Kidney (tissue), 22 donors: Measurements from ENCODE around the gene SLC25A43. TPM values are rescaled to one million over a fixed set of nuclear protein-coding genes. Genes with fewer than 3 reads are reported as not detected.
"Not testable (repeated sequence)": the region's sequence is repeated elsewhere in the genome, so short reads cannot be mapped to it uniquely, and the experiment has no call there.

Experiments used
- DNase-seq, 5 donors: peaks; one replicate each; pipeline ENCODE4 v3.0.0-alpha.2; 2013 to 2020
- FAIRE-seq: peaks from 2 replicates; lab custom pipeline; 2012; peaks lifted over from hg19 to GRCh38; lab: Jason Lieb, UNC
- H3K27ac ChIP-seq, 2 donors: one replicate each; pipeline ENCODE4 v1.7.0; 2013; ENCODE audit warnings: low read depth in 2 of 2, low read length in 2 of 2, inconsistent platforms in 1 of 2
- H3K27me3 ChIP-seq: one replicate; pipeline ENCODE4 v1.7.1; 2013; ENCODE audit warnings: low read length, inconsistent platforms; ENCODE audit not compliant: control insufficient read depth, insufficient read depth
- H3K36me3 ChIP-seq, 3 donors: one replicate each; pipeline versions ENCODE4 v1.7.0 to v1.7.1; 2013; ENCODE audit warnings: low read length in 3 of 3, control low read depth in 1 of 3, inconsistent platforms in 1 of 3; ENCODE audit not compliant: insufficient read depth in 3 of 3, control insufficient read depth in 2 of 3
- H3K4me1 ChIP-seq, 3 donors: one replicate each; pipeline versions ENCODE4 v1.7.0 to v1.7.1; 2013; ENCODE audit warnings: low read length in 3 of 3, inconsistent platforms in 1 of 3, low read depth in 1 of 3; ENCODE audit not compliant: control insufficient read depth in 2 of 3, insufficient read depth in 2 of 3
- H3K4me3 ChIP-seq, 3 donors: one replicate each; pipeline versions ENCODE4 v1.7.0 to v1.8.1; 2013; ENCODE audit warnings: low read length in 3 of 3, control low read depth in 1 of 3, inconsistent platforms in 1 of 3
- H3K9ac ChIP-seq, 3 donors: one replicate each; pipeline versions ENCODE4 v1.7.0 to v1.7.1; 2013; ENCODE audit warnings: low read length in 3 of 3, control low read depth in 1 of 3, inconsistent platforms in 1 of 3
- H3K9me3 ChIP-seq, 3 donors: one replicate each; pipeline versions ENCODE4 v1.7.0 to v1.7.1; 2013; ENCODE audit warnings: low read length in 3 of 3, control low read depth in 1 of 3, inconsistent platforms in 1 of 3; ENCODE audit not compliant: control insufficient read depth in 2 of 3, insufficient read depth in 1 of 3
- intact Hi-C: fragments of 100-400 bp; cut with DNase I; formaldehyde crosslinking; loops from one replicate; pipeline ENCODE4 v1.11.1; 2022
- long read RNA-seq, 10 donors: library from polyadenylated mRNA in 1 of 10; unstranded in 1 of 10; transcript quantifications; one replicate each; pipeline ENCODE4 v2.0.0 and lab custom pipeline, GENCODE V29; 2021 to 2026
- polyA plus RNA-seq: library from polyadenylated mRNA; stranded (reverse); fragments of 350-450 nt; fragmentation: Illumina TruSeq; extraction: RNeasy Lipid Tissue Mini Kit (QIAGEN cat#74804); gene quantifications from one replicate; pipeline ENCODE4 v1.2.3, GENCODE V29; 2014; ENCODE audit warnings: low read depth, low replicate concordance; ENCODE audit not compliant: insufficient read depth
- total RNA-seq: library from RNA; stranded (reverse); fragmentation: NEBNext Ultra II Directional; extraction: Animal tissue kit (Norgen Biotek cat#: 25700); gene quantifications from one replicate; pipeline ENCODE4 v1.2.1, GENCODE V29; 2021
- TF ChIP-seq, protein P1 (sequence below): IDR thresholded peaks from 3 replicates; pipeline ENCODE4 v1.5.1; 2012; ENCODE audit warnings: mild to moderate bottlenecking, moderate library complexity, borderline replicate concordance; ENCODE audit not compliant: insufficient read depth; ENCODE audit errors: extremely low read depth
- donor health status: control.
- donor health status: control.
- donor health status: control.
- donor health status: control.
- donor health status: control.
- donor health status: DM: yes; HTN: yes; CAD: no.
- donor health status: Normal renal cell carcinoma (clear cell type).

SLC25A43 gene
- total RNA-seq = 15.5 TPM
- 10.1 TPM for polyA plus RNA-seq
- long read RNA-seq, donor 1, partial matches to known transcripts = 0 of 2 reads
- long read RNA-seq, donor 1, other reads (novel, unspliced or antisense) = 0 of 2 reads
- long read RNA-seq, donor 2, partial matches to known transcripts = 0 of 1 reads
- long read RNA-seq, donor 2, other reads (novel, unspliced or antisense) = 0 of 1 reads
- long read RNA-seq, donor 3, transcript SLC25A43-201 (5 exons, 2,783 nt) = major isoform, 5 of 5 reads
- long read RNA-seq, donor 3, partial matches to known transcripts = 0 of 5 reads
- long read RNA-seq, donor 3, other reads (novel, unspliced or antisense) = 0 of 5 reads
- long read RNA-seq, donor 4, partial matches to known transcripts = 0 of 3 reads
- long read RNA-seq, donor 4, other reads (novel, unspliced or antisense) = 0 of 3 reads
- long read RNA-seq, donor 5 = 0 reads
- long read RNA-seq, donor 6 = 0 reads
- long read RNA-seq, donor 7, transcript SLC25A43-201 (5 exons, 2,783 nt) = major isoform, 12 of 18 reads
- long read RNA-seq, donor 7, partial matches to known transcripts = 4 of 18 reads
- long read RNA-seq, donor 7, other reads (novel, unspliced or antisense) = 2 of 18 reads
- long read RNA-seq, donor 8 = 0 reads
- long read RNA-seq, donor 9, partial matches to known transcripts = 0 of 1 reads
- long read RNA-seq, donor 9, other reads (novel, unspliced or antisense) = 0 of 1 reads
- long read RNA-seq, donor 10 = 0 reads

DNA sequence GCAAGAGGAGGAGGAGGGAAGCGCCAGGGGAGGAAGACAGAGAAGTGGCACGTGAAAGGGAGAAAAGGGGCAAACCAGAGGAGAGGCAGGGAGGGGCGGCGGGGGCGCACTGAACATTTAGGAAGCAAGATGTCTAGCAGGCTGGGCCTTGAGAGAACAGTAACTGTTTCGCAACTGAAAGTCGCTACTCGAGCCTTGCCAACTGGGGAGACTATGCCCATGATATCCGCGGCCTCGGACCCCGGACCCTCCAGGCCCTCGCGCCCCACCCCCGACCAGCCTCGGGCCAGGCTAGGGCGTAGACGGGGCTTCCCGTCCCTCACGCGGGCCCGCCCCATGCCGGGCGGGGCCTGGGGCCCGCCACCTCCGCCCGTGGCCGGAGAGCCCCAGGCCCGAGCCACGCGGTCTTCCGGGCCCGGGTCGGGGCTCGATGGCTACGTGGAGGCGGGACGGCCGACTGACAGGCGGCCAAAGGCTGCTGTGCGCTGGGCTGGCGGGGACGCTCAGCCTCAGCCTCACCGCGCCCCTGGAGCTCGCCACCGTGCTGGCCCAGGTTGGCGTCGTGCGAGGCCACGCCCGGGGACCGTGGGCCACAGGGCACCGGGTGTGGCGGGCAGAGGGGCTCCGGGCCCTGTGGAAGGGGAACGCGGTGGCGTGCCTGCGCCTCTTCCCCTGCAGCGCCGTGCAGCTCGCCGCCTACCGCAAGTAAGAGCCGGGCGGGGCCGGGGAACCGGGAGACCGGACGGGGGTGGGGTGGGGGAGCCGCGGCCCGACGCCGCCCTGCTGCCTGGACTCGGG lies at the start of gene SLC25A43:
Gene SLC25A43, plus strand, starts transcription at position 363 of the 798 bp plus-strand sequence. Its CDS starts 68 bp downstream, at position 431.
- Histone ChIP-seq H3K4me1 (peaks cover 0 to 5% (median 3%) of the 10 kb centered on the region in 3 donors), H3K36me3 (no peaks in the 10 kb centered on the region), H3K4me3 (peak within 1 kb of the TSS; percentile 50 to 56 (median 55)), H3K9me3 (no peaks in the 10 kb centered on the region), H3K27me3 (no peaks in the 10 kb centered on the region), H3K27ac (peak within 1 kb of the TSS; percentile 43 to 60), H3K9ac (peak within 1 kb of the TSS in 1 of 3 donors; percentile 24)
- TF ChIP-seq, protein P1, sequence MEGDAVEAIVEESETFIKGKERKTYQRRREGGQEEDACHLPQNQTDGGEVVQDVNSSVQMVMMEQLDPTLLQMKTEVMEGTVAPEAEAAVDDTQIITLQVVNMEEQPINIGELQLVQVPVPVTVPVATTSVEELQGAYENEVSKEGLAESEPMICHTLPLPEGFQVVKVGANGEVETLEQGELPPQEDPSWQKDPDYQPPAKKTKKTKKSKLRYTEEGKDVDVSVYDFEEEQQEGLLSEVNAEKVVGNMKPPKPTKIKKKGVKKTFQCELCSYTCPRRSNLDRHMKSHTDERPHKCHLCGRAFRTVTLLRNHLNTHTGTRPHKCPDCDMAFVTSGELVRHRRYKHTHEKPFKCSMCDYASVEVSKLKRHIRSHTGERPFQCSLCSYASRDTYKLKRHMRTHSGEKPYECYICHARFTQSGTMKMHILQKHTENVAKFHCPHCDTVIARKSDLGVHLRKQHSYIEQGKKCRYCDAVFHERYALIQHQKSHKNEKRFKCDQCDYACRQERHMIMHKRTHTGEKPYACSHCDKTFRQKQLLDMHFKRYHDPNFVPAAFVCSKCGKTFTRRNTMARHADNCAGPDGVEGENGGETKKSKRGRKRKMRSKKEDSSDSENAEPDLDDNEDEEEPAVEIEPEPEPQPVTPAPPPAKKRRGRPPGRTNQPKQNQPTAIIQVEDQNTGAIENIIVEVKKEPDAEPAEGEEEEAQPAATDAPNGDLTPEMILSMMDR = no peak
- intact Hi-C loops = no loop called here
- DNase-seq (peak in 4 of 5 donors; percentile 14 to 81 (median 49)), FAIRE-seq (no peak)

GRCh38 chrX:119359618-119360382 lies 39.3 kb upstream of the SLC25A43 start:
- no peak for DNase-seq
- H3K27ac ChIP-seq = no peak overlapping the region
- H3K9ac ChIP-seq = no peak overlapping the region
- intact Hi-C loops = no loop called here
- H3K4me3 ChIP-seq = no peak overlapping the region
- TF ChIP-seq, protein P1 = no peak
- no peaks in the 10 kb centered on the region for H3K27me3 ChIP-seq
- no peaks in the 10 kb centered on the region for H3K36me3 ChIP-seq
- no peaks in the 10 kb centered on the region for H3K9me3 ChIP-seq
- no peak for FAIRE-seq
- H3K4me1 ChIP-seq = no peaks in the 10 kb centered on the region

GRCh38 chrX:119361451-119361850 lies 37.7 kb upstream of the SLC25A43 start:
- not testable (repeated sequence) for FAIRE-seq

DNA sequence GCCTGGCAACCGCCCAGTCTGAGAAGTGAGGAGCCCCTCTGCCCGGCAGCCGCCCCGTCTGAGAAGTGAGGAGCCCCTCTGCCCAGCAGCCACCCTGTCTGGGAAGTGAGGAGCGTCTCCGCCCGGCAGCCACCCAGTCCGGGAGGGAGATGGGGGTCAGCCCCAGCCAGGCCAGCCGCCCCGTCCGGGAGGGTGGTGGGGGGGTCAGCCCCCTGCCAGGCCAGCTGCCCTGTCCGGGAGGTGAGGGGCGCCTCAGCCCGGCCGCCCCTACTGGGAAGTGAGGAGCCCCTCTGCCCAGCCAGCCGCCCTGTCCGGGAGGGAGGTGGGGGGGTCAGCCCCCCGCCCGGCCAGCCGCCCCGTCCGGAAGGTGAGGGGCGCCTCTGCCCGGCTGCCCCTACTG lies 37.1 kb upstream of the SLC25A43 start:
- H3K4me1 ChIP-seq, H3K27ac ChIP-seq, H3K27me3 ChIP-seq, H3K4me3 ChIP-seq, H3K9ac ChIP-seq, DNase-seq, FAIRE-seq, H3K36me3 ChIP-seq, H3K9me3 ChIP-seq, intact Hi-C loops: not testable (repeated sequence)

More at GRCh38 chrX:119361451-119361850, 37.7 kb upstream of the SLC25A43 start:
- H3K9ac ChIP-seq, intact Hi-C loops, H3K36me3 ChIP-seq, H3K27ac ChIP-seq, H3K4me1 ChIP-seq, H3K9me3 ChIP-seq, H3K27me3 ChIP-seq, DNase-seq, H3K4me3 ChIP-seq: not testable (repeated sequence)
